Activated CD4-positive, alpha-beta T cell treated with anti-CD3 and anti-CD28 coated beads for 4 hours (primary cell): ENCODE results near the gene SLMAP.
"Not testable (repeated sequence)": the region's sequence is repeated elsewhere in the genome, so short reads cannot be mapped to it uniquely, and the experiment has no call there.

Experiments used
- DNase-seq, 2 donors: peaks; one replicate each; pipeline ENCODE4 v3.0.0-alpha.2; 2020

Gene SLMAP

DNA sequence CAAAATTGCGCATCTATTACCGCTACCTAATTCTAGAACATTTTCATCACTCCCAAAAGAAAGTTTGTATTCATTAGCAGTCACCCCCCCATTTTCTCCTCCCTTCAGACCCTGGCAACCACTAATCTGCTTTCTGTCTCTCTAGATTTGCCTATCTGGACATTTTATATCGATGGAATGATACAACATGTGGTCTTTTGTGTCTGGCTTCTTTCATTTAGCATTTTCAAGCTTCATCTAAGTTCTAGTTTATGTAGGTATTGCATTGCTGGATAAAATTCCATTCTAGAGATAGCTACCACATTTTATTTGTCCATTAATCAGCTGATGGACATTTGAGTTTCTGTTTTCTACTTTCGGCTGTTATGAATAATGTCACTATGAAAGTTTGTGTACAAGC lies 38.4 kb downstream of the SLMAP start:
- DNase-seq: no peak

GRCh38 chr3:57794951-57795350 lies 38.8 kb downstream of the SLMAP start:
- DNase-seq: no peak

GRCh38 chr3:57796261-57796660 lies 40.2 kb downstream of the SLMAP start:
- DNase-seq: no peak

DNA sequence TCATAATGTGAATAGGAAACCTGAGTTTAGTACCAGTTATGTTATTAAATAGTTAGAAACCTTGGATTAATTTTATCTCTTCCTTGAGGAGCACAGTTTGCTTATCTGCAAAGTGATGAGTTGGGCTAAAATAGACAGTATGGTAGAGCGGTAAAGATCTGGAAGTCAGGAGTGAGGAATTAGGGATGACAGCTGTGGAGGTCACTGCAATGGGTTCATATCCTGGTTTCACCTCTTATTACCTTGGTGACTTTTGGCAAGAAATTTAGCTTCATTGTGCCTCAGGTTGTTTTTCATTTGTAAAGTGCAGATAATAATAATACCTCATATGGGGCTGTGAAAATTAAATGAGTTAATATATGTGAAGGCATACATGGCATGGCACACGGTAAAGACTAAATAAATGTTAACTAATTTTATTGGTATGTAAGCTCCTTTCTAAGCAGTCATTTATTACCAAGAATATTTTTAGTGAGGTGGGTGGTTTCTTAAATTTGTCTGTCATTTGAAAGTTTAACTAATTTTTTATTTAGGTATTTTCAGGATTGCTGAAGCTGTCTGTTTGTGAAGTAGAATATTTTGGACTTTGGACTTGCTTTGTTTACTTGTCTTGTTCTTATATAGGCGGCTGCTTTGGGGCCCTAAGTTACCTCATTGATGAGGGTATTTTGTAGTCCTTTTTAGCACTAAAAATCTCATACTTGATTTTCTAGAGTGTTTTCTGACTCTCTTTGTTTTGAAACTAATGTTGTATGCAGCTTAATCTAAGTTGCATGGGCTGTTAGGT lies 41.8 kb downstream of the SLMAP start:
- DNase-seq: no peak

- no peak for DNase-seq
Measured at GRCh38 chr3:57803647-57804081, 47.6 kb downstream of the SLMAP start.

GRCh38 chr3:57805266-57805665 lies 49.2 kb downstream of the SLMAP start:
- no peak for DNase-seq

DNA sequence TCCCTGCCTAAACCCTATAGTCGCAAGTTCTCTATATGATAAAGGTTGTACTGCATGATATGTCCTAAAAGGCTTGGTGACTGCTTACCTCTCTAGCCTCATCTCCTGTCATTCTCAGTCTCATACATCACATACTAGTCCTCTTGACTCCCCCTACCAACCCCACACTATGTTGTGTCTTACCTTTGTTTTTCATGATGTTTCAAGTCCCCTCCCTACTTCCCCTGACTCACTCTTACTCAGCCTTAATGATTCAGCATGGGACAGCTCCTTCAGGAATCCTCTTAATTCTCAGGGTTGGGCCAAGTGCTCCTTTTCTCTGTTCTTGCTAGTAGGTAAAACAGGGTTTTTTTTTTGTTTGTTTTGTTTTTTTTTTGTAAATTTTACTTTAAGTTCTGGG lies 49.6 kb downstream of the SLMAP start:
- peak in 1 of 2 donors; percentile 17 for DNase-seq

- DNase-seq: not testable (repeated sequence)
Measured at GRCh38 chr3:57806195-57806594, 50.1 kb downstream of the SLMAP start.

- DNase-seq: no peak
Measured at GRCh38 chr3:57808961-57809608, 53.0 kb downstream of the SLMAP start.

GRCh38 chr3:57809609-57809968 lies 53.5 kb downstream of the SLMAP start:
- DNase-seq: no peak

DNA sequence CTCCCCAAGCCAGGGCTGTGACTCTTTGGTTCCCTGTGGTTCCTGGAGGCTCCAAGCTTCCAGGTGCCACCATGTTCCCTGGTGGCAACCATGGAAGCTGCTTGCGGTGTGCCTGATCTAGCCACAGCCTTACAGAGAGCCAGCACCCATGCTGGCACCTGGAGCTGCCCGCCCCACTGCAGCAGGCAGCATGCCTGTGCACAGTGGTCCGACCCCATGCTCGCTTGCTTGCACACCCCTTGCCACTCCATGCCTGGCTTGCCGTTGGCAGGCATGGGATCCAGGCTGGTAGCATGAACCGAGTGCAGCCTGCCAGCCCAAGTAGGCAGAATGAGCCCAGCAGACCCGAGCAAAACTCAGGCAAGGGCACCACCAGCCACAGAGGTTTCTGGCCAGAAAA lies 53.9 kb downstream of the SLMAP start:
- no peak for DNase-seq

DNA sequence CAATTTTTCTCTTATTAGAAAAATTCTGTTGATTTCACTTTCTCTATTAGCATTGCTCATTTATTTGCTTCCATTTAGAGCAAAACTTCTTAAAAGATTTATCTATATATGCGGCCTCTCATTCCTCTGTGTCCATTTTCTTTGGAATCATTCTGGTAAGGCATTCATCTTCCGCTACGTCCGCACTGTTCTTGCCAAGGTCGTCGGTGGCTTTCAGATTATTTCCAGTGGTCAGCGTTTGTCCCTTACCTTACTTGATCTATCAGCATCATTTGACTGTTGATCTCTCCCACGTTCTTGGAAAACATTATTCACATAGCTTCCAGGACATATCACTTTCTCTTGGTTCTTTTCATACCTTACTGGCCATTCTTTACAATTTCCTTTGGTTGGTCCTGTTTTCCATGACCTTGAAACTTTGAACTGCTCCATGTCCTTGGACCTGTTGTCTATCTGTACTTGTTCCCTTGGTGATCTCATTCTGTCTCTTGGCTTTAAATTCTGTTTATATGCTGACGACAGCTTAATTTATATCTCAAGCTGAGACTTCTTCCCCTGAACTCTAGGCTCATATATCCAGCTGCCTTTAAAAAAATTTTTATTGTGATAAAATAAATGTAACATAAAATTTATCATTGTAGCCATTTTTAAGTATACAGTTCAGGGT lies 54.5 kb downstream of the SLMAP start:
- DNase-seq: no peak

DNA sequence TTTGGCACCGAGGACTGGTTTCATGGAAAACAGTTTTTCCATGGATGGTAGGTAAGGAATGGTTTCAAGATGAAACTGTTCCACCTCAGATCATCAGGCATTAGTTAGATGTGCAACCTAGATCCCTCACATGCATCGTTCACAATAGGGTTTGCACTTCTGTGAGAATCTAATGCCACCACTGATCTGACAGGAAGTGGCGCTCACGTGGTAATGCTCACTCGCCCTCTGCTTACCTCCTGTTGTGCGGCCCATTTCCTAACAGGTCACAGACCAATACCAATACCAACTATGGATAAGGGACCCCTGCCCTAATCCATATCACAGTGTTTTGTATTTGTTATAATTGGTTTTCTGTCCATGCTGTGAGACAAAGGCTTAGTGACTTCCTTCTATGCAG lies 58.9 kb downstream of the SLMAP start:
- peak; percentile 32 to 33 for DNase-seq

DNA sequence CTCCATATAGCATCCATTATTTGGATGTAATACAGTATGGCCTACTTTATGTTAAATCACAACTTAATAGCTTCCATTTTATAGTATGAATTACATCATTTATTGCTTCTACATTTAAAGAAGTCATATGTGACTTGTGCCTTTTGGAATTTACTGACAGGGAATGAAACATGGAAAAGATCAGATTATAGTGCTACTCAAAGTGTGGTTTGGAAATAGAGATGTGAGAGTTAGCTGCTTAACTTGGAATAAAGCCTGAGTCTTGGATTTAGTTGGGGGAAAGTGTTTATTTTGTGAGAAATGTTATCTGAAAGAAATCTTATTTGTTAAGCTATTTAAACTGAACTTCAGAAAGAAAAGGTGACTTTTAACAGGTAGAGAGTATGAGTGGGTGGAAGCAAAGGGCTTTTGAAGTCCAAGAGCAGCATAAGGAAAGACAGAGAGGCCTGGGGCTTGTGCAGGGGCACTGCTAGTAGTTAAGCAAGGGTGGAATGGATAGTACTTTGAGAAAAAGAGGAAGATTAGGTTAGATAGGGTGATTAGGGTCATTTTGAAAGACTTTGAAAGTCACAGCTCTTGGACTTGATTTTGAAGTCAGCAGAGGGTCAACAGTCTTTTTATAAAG lies 60.5 kb downstream of the SLMAP start:
- DNase-seq: no peak

DNA sequence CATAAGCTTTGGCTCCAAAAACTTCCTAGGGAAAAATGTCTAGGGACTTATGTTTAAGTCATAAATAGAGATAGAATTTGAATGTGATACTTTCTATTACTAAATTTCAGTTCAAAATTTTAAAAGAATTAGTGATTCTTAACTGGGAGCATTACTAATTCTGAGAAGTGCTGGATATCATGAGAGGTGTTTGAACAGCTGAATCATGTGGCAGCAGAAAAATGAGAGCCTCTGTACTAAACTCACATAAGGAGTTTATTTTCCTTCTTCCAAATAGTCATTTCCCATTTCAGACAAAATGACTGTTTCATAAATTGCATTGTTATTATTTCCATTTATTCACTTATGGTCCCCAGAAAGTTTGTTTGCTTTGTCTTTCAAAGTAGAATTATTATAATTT lies 62.7 kb downstream of the SLMAP start:
- no peak for DNase-seq

GRCh38 chr3:57820479-57820878 lies 64.4 kb downstream of the SLMAP start:
- DNase-seq: no peak

- no peak for DNase-seq
Measured at GRCh38 chr3:57821765-57822164, 65.7 kb downstream of the SLMAP start.

- DNase-seq: no peak
Measured at GRCh38 chr3:57822686-57823085, 66.6 kb downstream of the SLMAP start.

DNA sequence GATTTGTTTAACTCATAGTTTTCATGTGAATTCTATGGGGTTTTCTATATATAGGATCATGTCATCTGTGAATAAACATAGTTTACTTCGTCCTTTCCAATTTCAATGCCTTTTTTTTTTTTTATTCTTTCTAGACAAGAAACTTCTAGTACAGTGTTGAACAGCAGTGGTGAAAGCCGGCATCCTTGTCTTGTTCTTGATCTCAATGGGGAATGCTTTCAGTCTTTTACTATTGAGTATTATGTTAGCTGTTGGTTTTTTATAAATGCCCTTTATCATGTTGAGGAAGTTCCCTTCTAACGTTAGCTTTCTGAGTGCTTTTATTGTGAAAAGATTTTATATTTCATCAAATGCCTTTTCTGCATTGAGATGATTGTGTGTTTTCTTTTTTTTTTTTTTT lies 69.0 kb downstream of the SLMAP start:
- no peak for DNase-seq

GRCh38 chr3:57826245-57826951 lies 70.3 kb downstream of the SLMAP start:
- DNase-seq: no peak

GRCh38 chr3:57826952-57827723 lies 71.0 kb downstream of the SLMAP start:
- DNase-seq: no peak

DNA sequence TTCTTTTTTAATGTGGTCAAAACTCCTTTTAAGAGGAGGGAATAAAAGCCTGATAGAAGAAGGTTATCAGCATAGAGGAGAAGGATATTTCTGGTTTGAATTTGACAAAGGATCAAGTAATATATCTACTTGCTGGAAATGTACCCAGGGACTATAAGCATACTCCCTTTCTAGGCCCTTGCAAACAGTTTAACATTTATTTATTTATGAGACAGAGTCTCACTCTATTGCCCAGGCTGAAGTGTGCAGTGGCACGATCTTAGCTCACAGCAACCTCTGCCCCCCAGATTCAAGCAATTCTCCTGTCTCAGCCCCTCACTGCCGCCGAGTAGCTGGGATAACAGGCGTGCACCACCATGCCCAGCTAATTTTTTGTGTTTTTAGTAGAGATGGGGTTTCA lies 71.6 kb downstream of the SLMAP start:
- no peak for DNase-seq
